GM21360 (cell line): ENCODE results near the gene ATP2C2.
"Not testable (repeated sequence)": the region's sequence is repeated elsewhere in the genome, so short reads cannot be mapped to it uniquely, and the experiment has no call there.

Source experiments
- ATAC-seq: cut with Tn5 transposase; IDR thresholded peaks from one replicate; pipeline ENCODE4 v1.9.1; 2021; ENCODE audit warnings: mild to moderate bottlenecking, moderate library complexity; ENCODE audit not compliant: unreplicated experiment

Gene ATP2C2

DNA sequence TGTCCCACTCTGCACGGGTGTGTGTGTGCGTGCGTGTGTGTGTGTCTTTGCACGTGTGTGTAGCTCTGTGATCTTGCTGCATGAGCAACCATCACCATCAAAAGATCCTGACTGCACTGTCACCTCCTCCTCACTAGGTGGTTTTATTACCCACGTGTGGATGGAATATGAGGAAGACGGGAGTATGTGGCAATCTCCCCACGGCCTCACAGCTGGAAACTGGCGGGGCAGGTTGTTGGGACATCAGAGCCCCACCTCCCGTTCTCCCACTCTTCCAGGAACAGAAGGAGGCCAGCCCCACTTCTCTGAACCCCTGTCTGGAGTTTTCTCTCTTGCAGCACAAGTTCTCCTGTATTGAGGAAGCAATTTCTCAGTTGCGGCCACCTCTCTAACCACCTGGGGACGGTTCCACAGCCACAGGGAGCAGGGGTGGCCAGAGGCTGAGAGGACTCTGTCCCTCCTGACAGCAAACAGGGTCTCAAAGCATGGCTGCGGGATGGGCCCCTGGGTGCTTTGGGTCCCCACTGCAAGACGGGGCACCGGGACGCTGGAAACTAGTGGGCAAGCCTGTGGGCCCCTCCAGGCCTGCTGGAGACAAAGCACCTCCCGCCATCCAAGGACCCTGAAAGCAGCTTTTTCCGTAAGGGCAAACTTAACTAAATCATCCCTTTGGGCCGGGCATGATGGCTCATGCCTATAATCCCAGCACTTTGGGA, 27.9 kb upstream of the ATP2C2 start:
- no peak for ATAC-seq

DNA sequence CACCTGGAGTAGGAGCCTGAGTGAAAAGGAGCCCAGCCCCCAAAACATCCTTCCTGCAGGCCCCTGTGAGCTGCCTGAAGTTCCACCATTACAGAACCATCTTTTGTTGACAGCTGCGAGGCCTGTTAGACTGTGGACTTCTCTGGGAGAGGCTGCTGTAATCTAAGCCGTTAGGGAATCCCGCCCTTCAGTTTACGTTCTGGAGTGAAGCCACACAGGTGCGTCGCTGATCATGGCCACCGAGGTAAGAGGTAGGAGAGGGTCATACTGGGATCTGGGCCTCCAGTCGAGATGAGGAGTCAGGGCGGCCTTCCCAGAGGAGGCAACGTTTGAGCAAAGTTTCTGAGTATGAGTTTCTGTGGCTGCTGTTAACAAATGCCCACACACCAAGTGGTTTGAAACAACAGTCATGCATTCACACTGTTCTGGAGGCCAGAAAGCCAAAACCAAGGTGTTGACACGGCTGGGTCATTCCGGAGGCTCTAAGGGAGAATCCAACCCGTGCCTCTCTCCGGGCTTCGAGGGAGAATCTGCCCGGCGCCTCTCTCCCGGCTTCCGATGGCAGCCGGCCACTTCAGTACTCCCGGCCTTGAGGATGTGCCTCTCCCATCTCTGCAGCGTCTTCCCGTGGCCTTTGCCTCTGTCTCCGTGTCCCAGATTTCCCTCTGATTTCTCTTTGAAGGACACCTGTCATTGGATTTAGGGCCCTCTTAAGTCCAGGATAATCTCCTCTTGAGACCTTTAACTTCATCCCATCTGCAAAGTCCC, 26.6 kb upstream of the ATP2C2 start:
- no peak for ATAC-seq

DNA sequence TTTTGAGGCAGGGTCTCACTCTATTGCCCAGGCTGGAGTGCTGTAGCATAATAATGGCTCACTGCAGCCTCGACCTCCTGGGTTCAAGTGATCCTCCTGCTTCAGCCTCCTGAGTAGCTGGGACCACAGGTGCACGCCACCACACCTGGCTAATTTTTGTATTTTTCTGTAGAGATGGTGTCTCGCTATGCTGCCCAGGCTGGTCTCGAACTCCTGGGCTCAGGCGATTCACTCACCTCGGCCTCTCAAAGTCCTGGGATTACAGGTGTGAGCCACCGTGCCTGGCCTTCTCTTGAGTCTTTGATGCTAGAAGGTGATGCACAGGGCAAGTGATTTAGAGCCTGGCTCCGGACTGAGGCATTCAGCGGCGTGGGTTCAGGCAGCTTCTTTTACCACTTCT, 24.5 kb upstream of the ATP2C2 start:
- ATAC-seq: not testable (repeated sequence)

DNA sequence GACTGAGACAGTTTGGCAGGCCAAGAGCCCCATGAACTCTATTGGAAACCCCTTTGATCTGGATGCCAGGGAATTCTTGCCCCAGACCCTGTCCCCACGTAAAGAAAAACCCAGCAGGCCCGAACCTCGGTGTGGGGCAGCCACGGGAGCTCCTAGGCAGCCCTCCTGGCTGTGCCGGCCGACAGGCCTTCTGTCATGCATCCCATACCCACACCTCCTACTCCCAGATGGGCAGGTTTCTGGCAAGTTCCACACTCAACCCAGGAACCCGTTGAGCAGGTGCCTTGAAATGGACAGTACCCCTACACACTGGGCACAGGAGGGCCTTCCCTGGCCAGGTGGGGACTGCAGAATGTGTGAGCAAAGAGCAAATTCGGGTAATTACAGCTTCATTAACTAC, 23.6 kb upstream of the ATP2C2 start:
- ATAC-seq: no peak

DNA sequence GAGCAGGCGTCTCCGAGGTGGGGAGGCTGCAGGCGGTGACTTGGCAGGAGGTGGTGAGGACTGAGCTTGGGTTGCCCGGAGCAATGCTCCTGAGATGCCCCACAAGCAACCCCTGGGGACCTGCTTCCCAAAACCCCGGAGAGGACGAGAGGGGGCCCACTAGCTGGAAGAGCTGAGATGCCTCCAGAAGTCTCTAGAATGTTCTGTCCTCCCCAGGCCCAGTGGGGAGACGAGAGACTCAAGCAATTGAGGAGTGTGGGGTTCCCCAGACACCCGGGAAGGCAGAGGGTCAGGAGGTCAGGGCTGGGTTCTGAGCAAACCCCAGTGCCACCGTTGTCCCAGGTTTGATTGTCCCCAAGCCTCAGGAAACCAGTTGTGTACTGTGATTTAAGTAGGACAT, 21.2 kb upstream of the ATP2C2 start:
- ATAC-seq: no peak

DNA sequence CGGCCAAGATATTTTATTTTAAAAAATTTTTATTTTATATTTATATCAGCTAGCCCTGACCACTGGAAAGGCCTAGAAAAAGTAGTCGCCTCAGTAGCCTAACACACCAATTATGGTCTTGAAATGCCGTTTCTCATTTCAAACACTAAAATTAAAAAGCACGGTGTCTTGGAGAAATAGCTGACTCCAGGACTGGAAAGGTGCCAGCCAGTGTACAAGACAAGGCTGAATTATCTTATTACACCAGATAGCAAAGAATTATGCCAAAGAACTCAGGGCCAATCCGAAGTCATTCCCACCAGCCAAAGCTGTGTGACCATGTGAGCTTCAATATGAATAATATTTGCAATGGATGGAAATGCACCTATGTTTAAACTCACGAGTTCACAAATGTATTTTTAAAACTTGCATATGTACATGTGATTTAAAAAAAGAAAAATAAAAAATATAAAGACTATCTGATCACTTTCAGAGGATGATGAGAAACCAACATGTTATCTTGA, 19.9 kb upstream of the ATP2C2 start:
- ATAC-seq: no peak

DNA sequence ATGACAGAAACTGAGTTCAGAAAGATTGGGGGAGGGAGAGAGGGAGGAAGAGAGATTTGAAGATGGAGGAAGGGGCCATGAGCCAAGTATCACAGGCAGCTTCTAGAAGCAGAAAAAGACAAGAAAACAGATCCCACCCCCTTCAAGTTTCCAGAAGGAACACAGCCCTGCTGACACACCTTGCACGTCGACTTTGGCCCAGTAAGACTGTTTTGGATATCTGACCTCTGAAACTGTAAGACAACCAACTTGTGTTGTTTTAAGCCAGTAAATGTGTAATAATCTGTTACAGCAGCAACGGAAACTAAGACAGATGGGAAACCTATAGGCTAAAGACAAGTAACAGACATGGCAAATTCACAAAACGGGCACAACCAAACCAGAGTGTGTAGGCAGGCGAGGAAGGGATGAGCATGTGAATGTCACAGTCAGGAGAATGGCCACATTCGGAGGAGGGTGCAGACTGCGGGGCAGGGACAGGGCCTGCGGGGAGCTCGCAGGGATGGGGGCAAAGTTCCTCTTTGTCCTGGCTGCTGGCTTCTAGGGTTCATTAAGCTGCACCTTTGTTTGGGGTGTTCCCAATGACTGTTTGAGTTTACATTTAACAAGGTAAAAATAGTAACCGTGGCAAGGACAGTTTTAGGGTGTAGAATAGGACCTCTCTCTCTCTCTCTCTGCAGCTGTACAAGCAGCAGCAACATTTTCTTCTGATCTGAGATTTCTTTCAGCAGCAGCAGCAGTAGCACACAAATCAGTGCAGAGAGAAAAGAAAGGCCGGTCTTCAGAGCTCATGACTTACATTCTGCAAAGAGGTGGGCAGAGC, 18.3 kb upstream of the ATP2C2 start:
- ATAC-seq: no peak

DNA sequence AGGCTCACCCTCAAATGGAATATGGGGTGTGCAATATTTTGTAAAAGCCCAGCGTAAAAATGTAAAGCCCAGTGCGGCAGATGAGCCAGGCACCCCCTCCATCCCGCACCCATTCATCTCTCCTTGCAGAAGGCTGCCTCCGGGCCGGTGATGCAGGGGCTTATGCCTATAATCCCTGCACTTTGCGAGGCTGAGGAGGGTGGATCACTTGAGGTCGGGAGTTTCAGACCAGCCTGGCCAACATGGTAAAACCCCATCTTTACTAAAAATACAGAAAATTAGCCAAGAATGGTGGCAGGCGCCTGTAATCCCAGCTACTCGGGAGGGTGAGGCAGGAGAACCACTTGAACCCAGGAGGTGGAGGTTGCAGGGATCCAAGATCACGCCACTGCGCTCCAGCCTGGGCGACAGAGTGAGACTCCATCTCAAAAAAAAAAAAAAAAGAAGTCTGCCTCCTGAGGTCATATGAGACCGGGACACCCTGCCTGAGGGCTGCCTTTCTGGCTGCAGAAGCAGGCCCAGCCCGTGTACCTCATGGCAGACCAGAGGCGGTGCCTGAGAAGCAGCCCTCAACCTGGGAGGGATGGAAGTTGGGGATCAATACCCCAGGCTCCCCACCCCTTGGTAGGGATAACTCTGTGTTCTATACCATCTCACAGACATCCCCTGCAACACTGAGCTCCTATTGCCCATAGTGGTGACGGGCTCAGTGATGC, 17.5 kb upstream of the ATP2C2 start:
- no peak for ATAC-seq

DNA sequence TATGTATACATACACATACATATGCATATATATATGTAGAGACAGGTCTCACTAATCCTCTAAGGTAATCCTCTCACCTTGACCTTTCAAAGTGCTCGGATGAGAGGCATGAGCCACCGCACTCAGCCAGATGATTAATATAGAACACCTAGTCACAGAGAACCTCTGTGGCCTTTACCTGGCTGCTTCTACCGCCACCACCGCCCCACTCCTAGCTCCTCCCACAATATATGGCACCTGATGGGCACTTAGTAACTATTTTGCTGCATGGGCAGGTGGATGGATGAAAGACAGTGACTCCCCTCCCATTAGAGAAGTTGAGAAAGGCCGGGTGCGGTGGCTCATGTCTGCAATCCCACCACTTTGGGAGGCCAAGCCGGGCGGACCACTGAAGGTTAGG, 16.7 kb upstream of the ATP2C2 start:
- ATAC-seq: no peak

DNA sequence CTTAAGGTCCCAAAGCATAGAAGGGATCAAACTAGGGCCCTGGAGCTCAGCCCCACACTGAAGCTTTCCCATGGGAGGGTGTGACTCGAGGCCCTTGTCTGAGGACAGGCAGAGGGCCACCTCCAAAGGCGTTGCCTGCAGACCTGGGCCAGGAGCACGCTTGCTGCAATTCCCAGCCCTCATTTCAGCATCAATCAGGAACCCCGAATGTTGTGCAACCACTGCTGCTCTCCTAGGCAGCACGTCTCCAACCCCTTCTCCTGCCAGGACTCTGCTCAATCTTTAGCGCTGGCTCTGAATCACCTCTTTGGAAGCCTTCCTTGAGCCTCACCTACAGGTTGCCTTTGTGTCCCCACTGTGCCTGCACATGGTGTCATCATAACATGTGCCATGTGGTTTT, 14.0 kb upstream of the ATP2C2 start:
- no peak for ATAC-seq

DNA sequence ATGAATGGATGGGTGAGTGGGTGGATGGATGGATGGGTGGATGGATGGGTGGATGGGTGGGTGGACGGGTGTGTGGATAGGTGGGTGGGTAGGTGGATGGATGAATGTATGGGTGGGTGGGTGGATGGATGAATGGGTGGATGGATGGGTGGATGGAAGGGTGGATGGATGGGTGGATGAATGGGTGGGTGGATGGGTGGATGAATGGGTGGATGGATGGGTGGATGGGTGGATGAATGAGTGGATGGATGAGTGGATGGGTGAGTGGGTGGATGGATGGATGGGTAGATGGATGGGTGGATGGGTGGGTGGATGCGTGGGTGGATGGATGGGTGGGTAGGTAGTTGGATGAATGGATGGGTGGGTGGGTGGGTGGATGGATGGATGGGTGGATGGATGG, 13.2 kb upstream of the ATP2C2 start:
- ATAC-seq: no peak

DNA sequence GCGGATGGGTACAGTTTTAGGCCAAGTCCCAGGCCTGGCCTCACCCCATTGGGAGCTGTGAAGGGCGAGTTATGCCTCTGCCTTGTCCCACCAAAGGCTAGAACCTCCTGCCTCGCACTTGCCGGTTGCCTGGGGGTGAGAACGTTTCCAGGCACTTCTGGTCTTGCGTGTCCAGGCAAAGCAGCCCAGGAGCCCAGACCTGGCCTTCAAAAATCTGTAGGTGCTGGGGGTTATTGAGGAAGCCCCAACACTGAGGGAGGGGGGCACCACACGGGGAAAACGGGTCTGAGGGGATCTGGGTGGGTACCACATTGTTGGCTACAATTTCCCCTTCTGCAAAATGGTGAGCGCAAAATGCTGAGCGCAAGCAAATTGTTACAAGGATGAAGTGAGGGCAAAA, 12.2 kb upstream of the ATP2C2 start:
- ATAC-seq: no peak

DNA sequence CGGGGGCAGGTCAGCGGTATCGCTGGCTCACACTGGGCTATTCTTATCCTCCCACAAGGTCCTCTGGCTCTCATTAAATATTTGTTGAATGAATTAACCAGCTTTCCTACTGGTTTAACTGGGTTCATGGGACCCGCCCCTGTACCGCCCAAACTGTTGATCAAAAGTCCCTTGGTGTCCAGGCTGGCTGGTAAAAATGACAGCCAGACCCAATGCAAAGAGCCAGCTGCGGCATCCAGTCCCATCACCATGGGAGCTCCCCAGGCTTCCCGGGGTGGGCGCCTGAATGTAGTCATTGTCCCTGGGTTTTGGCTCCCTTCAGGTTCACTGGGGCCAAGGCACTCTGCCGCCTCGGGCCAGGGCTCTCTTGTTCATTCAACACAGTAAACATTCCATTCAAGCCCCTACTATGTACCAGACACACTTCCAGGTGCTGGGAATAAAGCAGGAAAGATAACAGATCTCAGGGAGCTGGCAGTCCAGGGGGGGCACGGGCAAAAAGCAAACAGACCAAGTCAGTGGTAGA, 11.7 kb upstream of the ATP2C2 start:
- no peak for ATAC-seq

DNA sequence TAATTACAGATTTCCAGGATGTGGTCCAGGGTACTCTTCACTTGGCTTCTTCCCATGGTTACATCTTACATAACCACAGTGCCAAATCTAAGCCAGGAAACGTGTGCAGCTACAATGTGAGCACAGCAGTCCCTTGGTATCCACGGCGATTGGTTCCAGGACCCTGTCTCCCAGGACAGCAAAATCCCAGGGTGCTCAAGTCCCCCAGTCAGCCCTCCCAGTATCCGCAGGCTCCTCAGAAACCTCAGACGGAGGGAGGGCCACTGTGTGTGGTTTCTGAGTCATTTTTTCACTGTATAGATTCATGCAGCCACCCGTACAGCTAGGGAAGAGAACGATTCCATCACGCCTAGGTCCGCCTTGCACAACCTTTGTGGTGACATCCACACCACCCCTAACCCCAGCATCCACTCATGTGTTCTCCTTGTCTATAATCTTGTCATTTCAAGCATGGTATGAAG, 11.1 kb upstream of the ATP2C2 start:
- ATAC-seq: no peak

DNA sequence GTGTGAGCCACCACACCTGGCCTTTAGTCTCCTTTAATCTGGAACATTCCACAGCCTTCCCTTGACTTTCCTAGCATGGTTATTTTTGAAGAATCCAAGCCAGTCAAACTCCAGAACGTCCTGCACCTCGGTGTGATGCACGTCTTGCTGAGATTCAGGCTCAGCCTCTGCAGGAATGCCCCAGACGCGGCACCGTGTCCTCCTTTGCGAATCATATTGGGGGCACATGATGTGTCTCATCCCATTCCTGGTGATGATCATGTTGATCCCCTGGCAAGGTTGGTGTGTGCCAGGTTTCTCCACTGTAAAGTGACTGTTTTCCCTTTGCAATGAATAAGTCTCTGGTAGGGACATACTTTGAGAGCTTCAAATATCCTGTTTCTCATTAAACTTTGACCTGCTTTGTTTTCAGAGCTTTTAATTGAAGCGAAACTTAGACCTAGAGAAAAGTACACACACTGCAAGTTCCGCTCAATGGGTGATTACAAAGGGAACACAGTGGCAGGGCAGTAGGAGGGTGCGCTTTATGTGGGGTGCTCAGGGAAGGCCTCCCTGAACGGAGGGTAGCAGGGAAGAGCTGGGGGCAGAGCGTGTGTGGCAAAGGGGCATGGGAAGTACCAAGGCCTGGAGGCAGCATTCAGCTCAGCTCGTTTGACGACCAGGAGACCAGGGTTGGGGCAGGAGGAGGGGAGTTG, 9.6 kb upstream of the ATP2C2 start:
- no peak for ATAC-seq

DNA sequence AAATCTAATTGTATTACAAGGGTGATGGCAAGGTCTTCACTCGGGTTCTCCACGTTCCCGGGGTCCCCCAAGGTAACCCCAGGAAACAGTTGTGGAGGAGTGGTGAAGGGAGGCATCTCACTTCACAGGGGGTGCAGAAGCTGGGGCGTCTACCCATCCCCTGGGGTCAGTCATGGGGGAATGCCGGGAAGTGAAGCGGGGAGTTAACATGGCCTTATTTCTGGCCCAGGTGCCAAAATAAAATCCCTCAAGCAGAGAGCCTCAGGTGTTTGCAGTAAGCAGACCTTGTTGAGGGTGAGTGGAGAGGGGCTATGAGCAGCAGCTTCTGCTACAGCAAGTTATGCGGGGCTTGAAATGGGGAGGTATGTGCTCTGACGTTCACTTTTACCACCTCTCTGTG, 9.0 kb upstream of the ATP2C2 start:
- ATAC-seq: no peak

DNA sequence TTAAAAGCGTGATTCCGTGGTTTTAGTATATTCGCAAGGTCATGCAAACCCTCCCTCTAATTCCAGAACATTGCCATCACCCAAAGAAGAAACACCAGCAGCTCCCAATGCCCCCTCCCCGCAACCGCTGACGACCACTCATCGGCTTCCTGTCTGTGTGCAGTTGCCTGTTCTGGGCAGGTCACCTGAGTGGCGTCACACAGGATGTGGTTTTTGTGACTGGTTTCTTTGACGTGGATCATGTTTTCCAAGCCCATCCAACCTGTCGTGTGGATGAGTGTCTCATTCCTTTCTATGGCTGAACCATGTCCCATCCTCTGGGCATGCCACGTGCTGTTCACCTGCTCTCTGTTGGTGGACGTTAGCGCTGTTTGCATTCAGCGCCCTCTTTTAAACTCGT, 8.2 kb upstream of the ATP2C2 start:
- no peak for ATAC-seq

DNA sequence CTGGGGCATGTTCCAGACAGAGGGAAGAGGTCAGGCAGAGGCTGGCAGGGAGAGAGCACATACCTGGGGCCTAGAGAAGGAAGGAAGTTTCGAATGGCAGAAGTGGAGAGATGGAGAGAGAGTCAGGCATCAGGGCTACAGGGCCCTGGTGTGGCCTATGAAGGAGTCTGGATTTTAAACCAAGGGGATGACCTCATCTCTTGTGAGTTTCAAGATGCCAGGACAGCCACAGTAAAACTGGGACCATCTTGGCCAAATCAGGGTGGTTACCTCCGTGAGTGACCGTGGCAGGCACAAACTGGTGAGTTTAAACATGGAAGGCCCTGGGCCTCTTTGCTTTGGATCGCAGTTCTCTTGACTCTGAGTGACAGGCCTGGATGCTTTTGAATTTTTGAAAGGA, 7.6 kb upstream of the ATP2C2 start:
- no peak for ATAC-seq

DNA sequence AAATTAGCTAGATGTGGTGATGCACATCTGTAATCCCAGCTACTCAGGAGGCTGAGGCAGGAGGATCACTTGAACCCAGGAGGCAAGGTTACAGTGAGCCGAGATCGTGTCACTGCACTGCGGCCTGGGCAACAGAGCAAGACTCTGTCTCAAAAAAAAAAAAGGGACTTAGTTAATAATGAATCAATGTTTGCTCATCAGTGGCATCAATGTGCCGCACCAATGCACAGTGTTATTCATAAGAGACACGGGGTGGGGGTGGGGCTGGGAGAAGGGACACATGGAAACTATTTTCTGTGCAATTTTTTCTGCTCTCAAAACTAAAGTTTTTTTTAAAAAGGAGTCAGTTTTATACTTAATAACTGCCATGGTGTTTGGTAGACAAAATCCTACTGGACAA, 6.8 kb upstream of the ATP2C2 start:
- no peak for ATAC-seq

DNA sequence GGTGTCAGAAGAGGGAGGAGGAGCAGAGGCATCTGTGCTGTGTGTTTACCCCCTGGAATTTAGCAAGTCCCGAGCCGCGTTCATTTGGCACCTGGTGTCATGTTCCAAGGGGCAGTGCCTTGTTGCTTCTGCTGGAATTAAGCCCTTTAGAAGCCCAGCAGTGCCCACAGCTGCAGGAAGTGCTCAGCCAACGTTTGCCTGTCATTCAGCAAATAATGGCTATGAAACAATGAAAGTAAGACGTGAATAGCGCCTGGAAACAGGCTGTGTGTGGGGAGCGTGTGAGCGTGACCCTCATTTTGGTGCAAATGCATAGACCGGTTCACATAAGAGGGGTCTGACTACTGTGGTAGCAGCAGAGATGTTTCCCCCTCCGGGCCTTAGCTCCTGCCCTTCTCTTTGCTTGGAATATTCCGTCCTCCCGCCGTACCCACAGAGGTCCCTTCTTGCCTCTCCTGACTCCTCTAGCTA, 5.8 kb upstream of the ATP2C2 start:
- ATAC-seq: no peak
